Trophoblast cell (in vitro differentiated cells and primary cell): ENCODE data around the gene B4GAT1.
A peak's percentile ranks its signal among the peaks of the same experiment; 100 is the strongest.

Experiments used
- DNase-seq, 2 donors: peaks; one replicate each; pipeline ENCODE4 v3.0.0-alpha.2; 2016
- H2AFZ ChIP-seq: 2 replicates; pipeline ENCODE4 v1.6.1; 2013; ENCODE audit warnings: low read length, moderate library complexity, mild to moderate bottlenecking; ENCODE audit not compliant: insufficient read depth, poor library complexity
- H2AK5ac ChIP-seq: 2 replicates; pipeline ENCODE4 v1.6.1; 2013; ENCODE audit warnings: mild to moderate bottlenecking, low read length
- H2BK120ac ChIP-seq: 2 replicates; pipeline ENCODE4 v1.6.1; 2013; ENCODE audit warnings: low read length, mild to moderate bottlenecking, moderate library complexity; ENCODE audit not compliant: insufficient read depth, poor library complexity
- H2BK12ac ChIP-seq: 2 replicates; pipeline ENCODE4 v1.6.1; 2013; ENCODE audit warnings: mild to moderate bottlenecking, low read length, moderate library complexity
- H2BK5ac ChIP-seq: 2 replicates; pipeline ENCODE4 v1.6.1; 2013; ENCODE audit warnings: low read length, low read depth, moderate library complexity, mild to moderate bottlenecking; ENCODE audit not compliant: poor library complexity
- H3K14ac ChIP-seq: 2 replicates; pipeline ENCODE4 v1.6.1; 2013; ENCODE audit warnings: mild to moderate bottlenecking, low read length
- H3K18ac ChIP-seq: 2 replicates; pipeline ENCODE4 v1.6.1; 2013; ENCODE audit warnings: mild to moderate bottlenecking, low read length
- H3K23ac ChIP-seq: 2 replicates; pipeline ENCODE4 v1.6.1; 2013; ENCODE audit warnings: low read length
- H3K27ac ChIP-seq: 2 replicates; pipeline ENCODE4 v1.5.1; 2013; ENCODE audit warnings: low read depth, mild to moderate bottlenecking, inconsistent platforms, low read length, moderate library complexity
- H3K27me3 ChIP-seq: 2 replicates; pipeline ENCODE4 v1.6.1; 2013; ENCODE audit warnings: inconsistent platforms, mild to moderate bottlenecking, low read length, moderate library complexity; ENCODE audit not compliant: insufficient read depth
- H3K36me3 ChIP-seq, 2 experiments: 1 replicate in 1 of 2; 2 replicates in 1 of 2; pipeline ENCODE4 v1.6.1; 2013; ENCODE audit warnings: low read length in 2 of 2, mild to moderate bottlenecking in 2 of 2, moderate library complexity in 1 of 2; ENCODE audit not compliant: insufficient read depth in 2 of 2, control insufficient read depth in 1 of 2
- H3K4ac ChIP-seq: 2 replicates; pipeline ENCODE4 v1.6.1; 2013; ENCODE audit warnings: low read depth, mild to moderate bottlenecking, low read length, moderate library complexity
- H3K4me1 ChIP-seq, 2 experiments: 1 replicate in 1 of 2; 2 replicates in 1 of 2; pipeline ENCODE4 v1.6.1; 2013; ENCODE audit warnings: low read length in 2 of 2, mild to moderate bottlenecking in 2 of 2, moderate library complexity in 1 of 2; ENCODE audit not compliant: insufficient read depth in 2 of 2, control insufficient read depth in 1 of 2
- H3K4me2 ChIP-seq: 2 replicates; pipeline ENCODE4 v1.6.1; 2013; ENCODE audit warnings: inconsistent platforms, mild to moderate bottlenecking, low read length, moderate library complexity
- H3K4me3 ChIP-seq: 2 replicates; pipeline ENCODE4 v1.5.1; 2013; ENCODE audit warnings: mild to moderate bottlenecking, low read depth, low read length, inconsistent platforms
- H3K79me1 ChIP-seq: one replicate; pipeline ENCODE4 v1.6.1; 2013; ENCODE audit warnings: low read length
- H3K79me2 ChIP-seq: 2 replicates; pipeline ENCODE4 v1.6.1; 2013; ENCODE audit warnings: low read length, mild to moderate bottlenecking; ENCODE audit not compliant: control insufficient read depth, insufficient read depth, poor library complexity
- H3K9ac ChIP-seq: 2 replicates; pipeline ENCODE4 v1.6.1; 2013; ENCODE audit warnings: mild to moderate bottlenecking, low read length
- H3K9me3 ChIP-seq: 2 replicates; pipeline ENCODE4 v1.6.1; 2013; ENCODE audit warnings: low read depth, mild to moderate bottlenecking, control low read depth, inconsistent platforms, low read length; ENCODE audit not compliant: insufficient read depth
- H4K12ac ChIP-seq: 2 replicates; pipeline ENCODE4 v1.6.1; 2013; ENCODE audit warnings: low read depth, mild to moderate bottlenecking, low read length, moderate library complexity
- H4K8ac ChIP-seq: 2 replicates; pipeline ENCODE4 v1.6.1; 2013; ENCODE audit warnings: low read depth, mild to moderate bottlenecking, low read length, moderate library complexity
- H4K91ac ChIP-seq: one replicate; pipeline ENCODE4 v1.6.1; 2013; ENCODE audit warnings: low read depth, mild to moderate bottlenecking, low read length, moderate library complexity
- WGBS: extraction: QIAGEN DNeasy Blood & Tissue Kit; methylation state at CpG from one replicate; pipeline ENCODE4 v1.1.7; 2013; ENCODE audit warnings: missing lambda C conversion rate; ENCODE audit not compliant: insufficient read length, insufficient coverage; ENCODE audit errors: extremely low coverage; 5-methylcytosine and 5-hydroxymethylcytosine counted together

B4GAT1 gene

DNA sequence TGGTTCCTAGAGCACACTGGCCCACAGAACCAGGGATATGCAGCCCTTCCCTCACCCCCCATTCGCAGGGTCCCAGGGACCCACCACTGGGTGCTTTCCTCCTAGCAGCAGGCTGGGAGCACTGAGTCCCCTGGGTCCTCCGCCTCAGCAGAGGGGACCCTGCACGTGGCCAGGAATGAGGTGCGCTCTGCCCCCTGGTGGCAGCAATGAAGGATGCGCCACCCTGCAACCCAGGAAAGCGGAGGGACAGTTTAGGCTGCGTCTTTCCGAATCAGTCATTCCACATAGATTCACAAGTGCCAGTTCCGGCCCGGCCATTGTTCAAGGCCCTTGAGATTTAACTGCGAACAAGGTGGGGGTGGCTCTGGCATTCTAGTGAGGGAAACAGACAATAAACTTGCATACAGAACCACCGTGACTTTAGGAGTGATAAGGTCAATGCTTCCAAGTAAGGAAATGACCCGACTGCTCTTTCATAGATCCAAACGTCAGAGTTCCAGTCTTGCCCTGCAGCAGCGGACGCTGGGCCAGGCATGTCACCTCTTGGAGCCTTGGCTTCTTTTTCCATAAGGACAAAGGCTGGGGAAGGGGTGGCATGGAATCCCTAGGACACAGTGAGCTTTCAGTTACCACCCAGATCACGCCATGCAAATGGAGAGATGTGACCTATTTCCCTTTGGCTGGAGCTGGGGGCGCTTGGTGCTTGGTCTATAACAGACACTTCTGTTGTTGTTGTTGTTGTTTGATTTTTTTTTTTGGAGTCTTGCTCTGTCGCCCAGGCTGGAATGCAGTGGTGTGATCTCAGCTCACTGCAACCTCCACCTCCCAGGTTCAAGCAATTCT, 18.9 kb downstream of the B4GAT1 start:
- Histone ChIP-seq H2AFZ (peak overlapping the region; percentile 24), H4K12ac (no peak overlapping the region), H3K14ac (no peak overlapping the region), H4K8ac (peak overlapping the region; percentile 31), H3K9me3 (peaks cover 4% of the 10 kb centered on the region), H3K79me1 (peaks cover 23% of the 10 kb centered on the region), H2BK12ac (no peak overlapping the region), H3K79me2 (peaks cover 2% of the 10 kb centered on the region), H3K27me3 (no peaks in the 10 kb centered on the region), H3K4me1 (peaks cover 40 to 42% of the 10 kb centered on the region in 2 experiments), H3K36me3 (peaks cover 0 to 11% of the 10 kb centered on the region in 2 experiments), H3K23ac (no peak overlapping the region), H2AK5ac (no peak overlapping the region), H3K18ac (no peak overlapping the region), H4K91ac (peak overlapping the region; percentile 92), H2BK120ac (no peak overlapping the region), H3K4me2 (peak overlapping the region; percentile 32), H2BK5ac (no peak overlapping the region), H3K4ac (no peak overlapping the region), H3K27ac (no peak overlapping the region), H3K4me3 (no peak overlapping the region), H3K9ac (no peak overlapping the region)
- no CpG with 5 or more reads among the region's 19 CpGs for WGBS
- peak; percentile 40 to 76 for DNase-seq

DNA sequence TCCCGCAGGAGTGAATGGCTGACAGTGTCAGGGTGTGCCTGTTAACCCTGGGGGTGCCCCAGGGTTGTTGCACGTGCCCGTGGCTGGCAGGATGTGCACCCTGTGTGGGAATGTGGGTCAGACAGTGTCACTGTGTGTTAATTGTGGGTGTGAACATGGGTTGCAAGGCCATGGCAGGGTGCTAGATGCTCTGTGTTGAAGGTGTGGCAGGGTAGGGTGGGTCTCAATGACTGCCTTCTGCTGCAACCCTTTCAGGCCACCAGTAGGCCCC, 19.5 kb downstream of the B4GAT1 start:
- Histone ChIP-seq H2AFZ (no peak overlapping the region), H3K4me2 (no peak overlapping the region), H3K79me2 (peaks cover 2% of the 10 kb centered on the region), H3K14ac (no peak overlapping the region), H3K36me3 (peaks cover 0 to 7% of the 10 kb centered on the region in 2 experiments), H4K8ac (no peak overlapping the region), H3K18ac (no peak overlapping the region), H2BK120ac (no peak overlapping the region), H2BK12ac (peak overlapping the region; percentile 53), H3K23ac (no peak overlapping the region), H3K9me3 (peaks cover 4% of the 10 kb centered on the region), H3K4me3 (no peak overlapping the region), H3K79me1 (peaks cover 23% of the 10 kb centered on the region), H3K4me1 (peaks cover 42 to 44% of the 10 kb centered on the region in 2 experiments), H2AK5ac (peak overlapping the region; percentile 2), H3K27me3 (no peaks in the 10 kb centered on the region), H3K4ac (no peak overlapping the region), H4K91ac (peak overlapping the region; percentile 92), H3K27ac (no peak overlapping the region), H2BK5ac (no peak overlapping the region), H4K12ac (no peak overlapping the region), H3K9ac (no peak overlapping the region)
- no CpG with 5 or more reads among the region's 3 CpGs for WGBS
- no peak for DNase-seq

DNA sequence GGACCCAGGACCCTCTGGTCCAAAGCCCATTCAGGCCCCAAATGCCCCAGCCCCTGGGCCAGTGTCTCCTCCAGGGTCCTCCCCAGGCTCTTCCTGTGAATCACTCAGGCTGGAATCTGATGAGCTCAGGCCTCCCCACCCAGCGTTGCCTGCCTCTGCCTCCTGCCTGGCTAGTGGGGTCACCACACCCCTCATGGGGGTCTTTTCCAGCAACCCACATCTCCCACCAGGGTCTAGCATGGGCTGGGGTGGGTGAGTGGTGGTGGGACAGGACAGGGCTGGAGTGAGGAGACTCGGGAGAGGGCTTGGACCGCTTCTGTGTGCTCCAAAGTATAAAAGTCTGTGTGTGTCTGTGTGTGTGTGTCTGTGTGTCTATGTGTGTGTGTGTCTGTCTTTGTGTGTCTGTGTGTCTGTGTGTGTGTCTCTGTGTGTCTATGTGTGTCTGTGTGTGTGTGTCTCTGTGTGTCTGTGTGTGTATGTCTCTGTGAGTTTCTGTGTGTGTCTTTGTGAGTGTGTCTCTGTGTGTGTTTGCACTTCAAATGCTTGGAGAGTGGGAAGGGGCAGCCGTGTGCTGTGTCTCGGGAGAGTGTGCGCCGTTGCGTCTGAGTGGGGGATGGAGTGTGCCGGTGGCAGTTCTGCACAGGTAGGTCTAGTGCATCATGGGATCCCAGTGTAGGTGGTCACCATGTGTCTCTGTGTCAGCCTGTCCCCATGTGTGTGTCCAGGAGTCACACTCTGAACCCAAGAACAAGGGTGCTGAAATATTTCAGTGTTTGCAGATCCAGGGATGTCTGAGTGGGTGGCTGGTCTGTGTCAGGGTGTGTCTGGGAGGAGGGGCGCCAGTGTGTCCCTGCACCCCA, 20.0 kb downstream of the B4GAT1 start:
- peak overlapping the region; percentile 54 for H3K27ac ChIP-seq
- peak overlapping the region; percentile 29 for H3K14ac ChIP-seq
- peaks cover 23% of the 10 kb centered on the region for H3K79me1 ChIP-seq
- H3K4ac ChIP-seq = peak overlapping the region; percentile 61
- H2BK120ac ChIP-seq = peak overlapping the region; percentile 65
- peak overlapping the region; percentile 37 for H4K8ac ChIP-seq
- peak overlapping the region; percentile 58 for H2BK12ac ChIP-seq
- H3K9me3 ChIP-seq = peaks cover 4% of the 10 kb centered on the region
- peak overlapping the region; percentile 1 for H2BK5ac ChIP-seq
- H3K9ac ChIP-seq = no peak overlapping the region
- no peak overlapping the region for H4K12ac ChIP-seq
- peaks cover 43 to 49% of the 10 kb centered on the region in 2 experiments for H3K4me1 ChIP-seq
- no CpG with 5 or more reads among the region's 10 CpGs for WGBS
- peak overlapping the region; percentile 63 for H3K18ac ChIP-seq
- H3K23ac ChIP-seq = no peak overlapping the region
- no peaks in the 10 kb centered on the region for H3K27me3 ChIP-seq
- peak overlapping the region; percentile 92 for H4K91ac ChIP-seq
- DNase-seq = no peak
- H3K4me2 ChIP-seq = no peak overlapping the region
- no peak overlapping the region for H3K4me3 ChIP-seq
- H3K36me3 ChIP-seq = peaks cover 0 to 3% of the 10 kb centered on the region in 2 experiments
- H2AFZ ChIP-seq = no peak overlapping the region
- peaks cover 2% of the 10 kb centered on the region for H3K79me2 ChIP-seq
- peak overlapping the region; percentile 55 for H2AK5ac ChIP-seq

DNA sequence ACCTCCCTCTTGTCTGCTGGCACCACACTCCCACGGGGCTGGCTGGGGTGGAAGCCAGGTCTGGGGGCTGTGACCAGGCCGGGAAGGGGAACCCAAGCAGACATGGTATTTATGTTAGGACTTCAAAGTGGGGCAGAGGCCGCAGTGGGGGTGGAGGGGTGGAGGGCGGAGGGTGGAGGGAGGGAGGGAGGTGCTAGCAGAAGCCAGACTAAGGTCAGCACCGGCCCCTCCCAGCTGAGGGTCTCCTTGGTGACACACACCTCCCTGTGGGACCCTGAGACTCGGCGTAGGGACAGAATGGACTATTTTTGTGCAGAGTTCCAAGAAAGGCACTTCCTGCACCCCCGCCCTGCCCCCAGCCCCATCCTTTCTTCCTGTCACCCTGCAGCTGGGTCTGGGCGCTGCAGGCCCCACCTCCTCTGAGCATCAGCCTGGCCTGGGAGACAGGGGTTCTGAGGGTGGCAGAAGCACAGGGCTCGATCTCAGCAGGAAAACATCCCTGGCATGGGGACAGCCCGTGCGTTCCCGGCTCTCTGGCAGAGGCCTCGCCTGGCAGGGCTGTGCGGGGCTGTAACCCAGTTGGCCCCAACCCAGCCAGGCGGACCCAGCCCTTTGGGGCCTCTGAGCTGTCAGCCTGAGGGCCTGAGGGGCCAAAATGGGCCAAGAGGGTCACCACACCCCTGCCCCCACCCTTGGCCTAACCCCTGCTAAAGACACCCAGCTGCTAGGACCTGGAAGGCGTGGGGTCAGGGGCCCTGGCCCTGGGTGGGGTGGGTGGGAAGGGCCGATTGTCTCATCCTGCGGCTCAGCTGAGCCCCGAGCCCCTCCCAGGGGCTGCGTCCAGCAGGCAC, 20.9 kb downstream of the B4GAT1 start:
- H2AK5ac ChIP-seq = peak overlapping the region; percentile 83

More for the DNA sequence above, 20.9 kb downstream of the B4GAT1 start:
- peak overlapping the region; percentile 92 for H4K91ac ChIP-seq
- peaks cover 4% of the 10 kb centered on the region for H3K9me3 ChIP-seq
- no CpG with 5 or more reads among the region's 21 CpGs for WGBS
- no peaks in the 10 kb centered on the region for H3K27me3 ChIP-seq
- H4K12ac ChIP-seq = no peak overlapping the region
- H4K8ac ChIP-seq = peak overlapping the region; percentile 55
- peaks cover 2% of the 10 kb centered on the region for H3K79me2 ChIP-seq
- H3K79me1 ChIP-seq = peaks cover 23% of the 10 kb centered on the region
- H2BK12ac ChIP-seq = peak overlapping the region; percentile 53
- H3K4me3 ChIP-seq = no peak overlapping the region
- H2BK5ac ChIP-seq = peak overlapping the region; percentile 18
- H3K4me2 ChIP-seq = no peak overlapping the region
- H3K4ac ChIP-seq = peak overlapping the region; percentile 41
- no peak for DNase-seq
- H2AFZ ChIP-seq = no peak overlapping the region
- H2BK120ac ChIP-seq = peak overlapping the region; percentile 75
- peaks cover 43 to 49% of the 10 kb centered on the region in 2 experiments for H3K4me1 ChIP-seq
- peak overlapping the region; percentile 42 for H3K18ac ChIP-seq
- H3K27ac ChIP-seq = peak overlapping the region; percentile 54
- no peak overlapping the region for H3K9ac ChIP-seq
- no peak overlapping the region for H3K23ac ChIP-seq
- H3K36me3 ChIP-seq = no peaks in the 10 kb centered on the region
- H3K14ac ChIP-seq = peak overlapping the region; percentile 47
